Upper lobe of left lung (tissue), 6 donors: ENCODE measurements around the gene CBX6. TPM values are rescaled to one million over a fixed set of nuclear protein-coding genes. Genes with fewer than 3 reads are reported as not detected.
A peak's percentile ranks its signal among the peaks of the same experiment; 100 is the strongest.

Experiments used
- ATAC-seq, 2 donors: fragments of 200-7000 bp; cut with Tn5 transposase; one replicate each; pipeline ENCODE4 v1.9.1; 2022; ENCODE audit warnings: mild to moderate bottlenecking in 2 of 2, moderate library complexity in 2 of 2; ENCODE audit not compliant: low FRiP score in 2 of 2
- DNase-seq, 2 donors: peaks; one replicate each; pipeline ENCODE4 v3.0.0-alpha.2; 2019 to 2020
- H3K27ac ChIP-seq, 4 donors: fragments of 200-600 bp; sonication (generic); one replicate each; pipeline ENCODE4 v1.5.1; 2016 to 2019
- H3K27me3 ChIP-seq, 4 donors: fragments of 200-600 bp; sonication (generic); one replicate each; pipeline ENCODE4 v1.5.1; 2017 to 2019
- H3K36me3 ChIP-seq, 4 donors: fragments of 200-600 bp; sonication (generic); one replicate each; pipeline ENCODE4 v1.5.1; 2016 to 2019
- H3K4me1 ChIP-seq, 4 donors: fragments of 200-600 bp; sonication (generic); one replicate each; pipeline ENCODE4 v1.5.1; 2018 to 2019
- H3K4me3 ChIP-seq, 4 donors: fragments of 200-600 bp; sonication (generic); one replicate each; pipeline ENCODE4 v1.5.1; 2017 to 2019; ENCODE audit warnings: mild to moderate bottlenecking in 2 of 4, moderate library complexity in 1 of 4
- H3K9me3 ChIP-seq, 4 donors: fragments of 200-600 bp; sonication (generic); one replicate each; pipeline ENCODE4 v1.5.1; 2018 to 2019
- EP300 ChIP-seq, 4 donors: sonication (generic); formaldehyde crosslinking; IDR thresholded peaks; one replicate each; pipeline ENCODE4 v1.5.1; 2017; ENCODE audit warnings: antibody characterized with exemption in 4 of 4, control low read depth in 2 of 4
- POLR2A ChIP-seq, 4 donors: fragments of 450-650 bp; IDR thresholded peaks; one replicate each; pipeline ENCODE4 v1.5.1; 2016 to 2017; ENCODE audit warnings: antibody characterized with exemption in 4 of 4, mild to moderate bottlenecking in 2 of 4
- POLR2AphosphoS5 ChIP-seq, 2 donors: sonication (generic); formaldehyde crosslinking; IDR thresholded peaks; one replicate each; pipeline ENCODE4 v1.5.1; 2017; ENCODE audit warnings: antibody characterized with exemption in 2 of 2
- WGBS, 2 donors: methylation state at CpG; one replicate each; pipeline ENCODE4 v1.1.5; 2017 to 2018; 5-methylcytosine and 5-hydroxymethylcytosine counted together
- total RNA-seq, 6 donors: library from RNA; depleted of rRNA in 4 of 6; stranded (reverse); fragments of >200 nt in 4 of 6; gene quantifications; one replicate each; pipeline versions ENCODE4 v1.1.0 to v1.2.1, GENCODE V29; 2016 to 2021
- TF ChIP-seq, protein P1 (sequence below), 6 experiments: fragments of 450-650 bp in 4 of 6; fragments of 200-600 bp in 2 of 6; sonication (generic) in 2 of 6; IDR thresholded peaks; one replicate each; pipeline ENCODE4 v1.5.1; 2016 to 2019; ENCODE audit warnings: antibody characterized with exemption in 6 of 6
- donor health status: DM: no; HTN: no; CAD: no; lungs with moderate emphysema.
- donor health status: DM: no; HTN: yes; CAD: no; lungs with severe emphysema.

Gene CBX6
- total RNA-seq, 6 donors from 2014 or later = 30.4 to 74.9 (median 45.4) TPM

- Histone ChIP-seq H3K4me1 (no peaks in the 10 kb centered on the region), H3K36me3 (no peaks in the 10 kb centered on the region), H3K4me3 (no peak overlapping the region), H3K27ac (no peak overlapping the region), H3K9me3 (no peaks in the 10 kb centered on the region), H3K27me3 (no peaks in the 10 kb centered on the region)
- 46 to 61% methylated on average over 11 to 15 of the region's 15 CpGs for WGBS, 2 donors
- no peak for ATAC-seq
- TF ChIP-seq EP300 (IDR thresholded peaks at IDR 0.05) = no peak
- TF ChIP-seq POLR2A (IDR thresholded peaks at IDR 0.05) = no peak
- TF ChIP-seq, protein P1, sequence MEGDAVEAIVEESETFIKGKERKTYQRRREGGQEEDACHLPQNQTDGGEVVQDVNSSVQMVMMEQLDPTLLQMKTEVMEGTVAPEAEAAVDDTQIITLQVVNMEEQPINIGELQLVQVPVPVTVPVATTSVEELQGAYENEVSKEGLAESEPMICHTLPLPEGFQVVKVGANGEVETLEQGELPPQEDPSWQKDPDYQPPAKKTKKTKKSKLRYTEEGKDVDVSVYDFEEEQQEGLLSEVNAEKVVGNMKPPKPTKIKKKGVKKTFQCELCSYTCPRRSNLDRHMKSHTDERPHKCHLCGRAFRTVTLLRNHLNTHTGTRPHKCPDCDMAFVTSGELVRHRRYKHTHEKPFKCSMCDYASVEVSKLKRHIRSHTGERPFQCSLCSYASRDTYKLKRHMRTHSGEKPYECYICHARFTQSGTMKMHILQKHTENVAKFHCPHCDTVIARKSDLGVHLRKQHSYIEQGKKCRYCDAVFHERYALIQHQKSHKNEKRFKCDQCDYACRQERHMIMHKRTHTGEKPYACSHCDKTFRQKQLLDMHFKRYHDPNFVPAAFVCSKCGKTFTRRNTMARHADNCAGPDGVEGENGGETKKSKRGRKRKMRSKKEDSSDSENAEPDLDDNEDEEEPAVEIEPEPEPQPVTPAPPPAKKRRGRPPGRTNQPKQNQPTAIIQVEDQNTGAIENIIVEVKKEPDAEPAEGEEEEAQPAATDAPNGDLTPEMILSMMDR (IDR thresholded peaks at IDR 0.05) = no peak
- no peak for TF ChIP-seq POLR2AphosphoS5 (IDR thresholded peaks at IDR 0.05)
- peak in 1 of 2 donors; percentile 47 for DNase-seq
Measured at GRCh38 chr22:38850941-38851849, 20.8 kb downstream of the CBX6 start.

- no peak for TF ChIP-seq EP300 (IDR thresholded peaks at IDR 0.05)
- TF ChIP-seq, protein P1 (IDR thresholded peaks at IDR 0.05) = no peak
- no peak for TF ChIP-seq POLR2AphosphoS5 (IDR thresholded peaks at IDR 0.05)
- no peak for TF ChIP-seq POLR2A (IDR thresholded peaks at IDR 0.05)
- Histone ChIP-seq H3K36me3 (no peaks in the 10 kb centered on the region), H3K4me1 (no peaks in the 10 kb centered on the region), H3K9me3 (no peaks in the 10 kb centered on the region), H3K27ac (no peak overlapping the region), H3K27me3 (no peaks in the 10 kb centered on the region), H3K4me3 (no peak overlapping the region)
- no peak for DNase-seq
- 63 to 71% methylated on average over 1 to 2 of the region's 2 CpGs for WGBS, 2 donors
- ATAC-seq = no peak
Measured at GRCh38 chr22:38850399-38850798, 21.6 kb downstream of the CBX6 start.

DNA sequence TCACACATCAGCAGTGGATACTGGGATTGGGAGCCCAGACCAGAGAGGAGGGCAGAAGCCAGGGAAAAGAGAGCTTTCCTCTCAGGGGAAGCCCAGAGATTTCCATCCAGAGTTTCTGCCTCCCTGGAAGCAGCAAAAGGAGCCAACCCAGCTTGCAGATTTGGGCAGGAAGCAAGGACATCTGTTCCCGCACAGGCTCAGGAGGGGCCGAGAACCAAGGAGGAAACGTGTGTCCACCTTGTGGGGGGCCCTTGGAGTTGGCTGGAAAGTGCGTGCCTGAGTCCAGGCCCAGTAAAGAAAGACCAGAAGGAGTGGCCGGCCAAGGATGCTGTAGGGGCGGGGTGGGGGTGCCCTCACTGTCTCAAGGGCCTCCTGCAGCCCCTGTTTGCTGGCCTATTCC lies 22.2 kb downstream of the CBX6 start:
- Histone ChIP-seq H3K27ac (no peak overlapping the region), H3K4me3 (no peak overlapping the region), H3K36me3 (no peaks in the 10 kb centered on the region), H3K4me1 (no peaks in the 10 kb centered on the region), H3K27me3 (no peaks in the 10 kb centered on the region), H3K9me3 (no peaks in the 10 kb centered on the region)
- TF ChIP-seq, protein P1 (IDR thresholded peaks at IDR 0.05) = no peak
- TF ChIP-seq POLR2A (IDR thresholded peaks at IDR 0.05) (no peak), EP300 (IDR thresholded peaks at IDR 0.05) (no peak), POLR2AphosphoS5 (IDR thresholded peaks at IDR 0.05) (no peak)
- DNase-seq = peak in 1 of 2 donors; percentile 17
- no peak for ATAC-seq
- 73 to 77% methylated on average over 2 to 6 of the region's 6 CpGs for WGBS, 2 donors

- TF ChIP-seq, protein P1 (IDR thresholded peaks at IDR 0.05) = no peak
- TF ChIP-seq EP300 (IDR thresholded peaks at IDR 0.05) (no peak), POLR2A (IDR thresholded peaks at IDR 0.05) (no peak), POLR2AphosphoS5 (IDR thresholded peaks at IDR 0.05) (no peak)
- H3K36me3 ChIP-seq = no peaks in the 10 kb centered on the region
- H3K27ac ChIP-seq = no peak overlapping the region
- no peak for ATAC-seq
- DNase-seq = no peak
- WGBS, 2 donors = 88 to 92% methylated on average over 1 of the region's 1 CpG
- H3K4me3 ChIP-seq = no peak overlapping the region
- peaks cover 0 to 18% (median 2%) of the 10 kb centered on the region in 4 donors for H3K27me3 ChIP-seq
- H3K4me1 ChIP-seq = peaks cover 11 to 19% (median 16%) of the 10 kb centered on the region in 4 donors
- no peaks in the 10 kb centered on the region for H3K9me3 ChIP-seq
Measured at GRCh38 chr22:38846412-38846811, 25.6 kb downstream of the CBX6 start.
